Measurements from ENCODE around the gene OR1C1.
"Not testable (repeated sequence)": the region's sequence is repeated elsewhere in the genome, so short reads cannot be mapped to it uniquely, and the experiment has no call there.

OR1C1 gene, protein sequence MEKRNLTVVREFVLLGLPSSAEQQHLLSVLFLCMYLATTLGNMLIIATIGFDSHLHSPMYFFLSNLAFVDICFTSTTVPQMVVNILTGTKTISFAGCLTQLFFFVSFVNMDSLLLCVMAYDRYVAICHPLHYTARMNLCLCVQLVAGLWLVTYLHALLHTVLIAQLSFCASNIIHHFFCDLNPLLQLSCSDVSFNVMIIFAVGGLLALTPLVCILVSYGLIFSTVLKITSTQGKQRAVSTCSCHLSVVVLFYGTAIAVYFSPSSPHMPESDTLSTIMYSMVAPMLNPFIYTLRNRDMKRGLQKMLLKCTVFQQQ

DNA sequence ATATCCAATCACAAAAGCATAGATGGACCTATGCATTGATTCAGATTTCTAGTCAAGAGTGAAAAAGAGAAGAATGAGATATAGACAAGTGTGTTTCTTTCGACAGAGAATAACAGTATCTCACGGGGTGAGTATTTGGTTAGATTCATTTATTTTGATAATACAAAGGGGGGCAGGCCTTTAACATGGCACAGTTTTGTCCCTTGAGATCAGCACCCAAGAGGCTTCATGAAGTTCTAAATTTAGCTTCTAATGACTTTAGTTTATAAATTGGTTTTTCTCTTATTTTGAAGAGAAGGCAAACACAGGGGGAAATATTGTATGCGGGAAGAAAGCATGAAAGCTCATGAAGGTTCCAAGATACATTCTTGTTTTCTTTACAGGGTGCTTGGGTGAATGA lies at the start of gene OR1C1:
OR1C1 (minus strand) TSS at position 101 of the 400 bp plus-strand sequence. CDS start 2,150 bp downstream, outside the sequence.
- DNase-seq = no peak

DNA sequence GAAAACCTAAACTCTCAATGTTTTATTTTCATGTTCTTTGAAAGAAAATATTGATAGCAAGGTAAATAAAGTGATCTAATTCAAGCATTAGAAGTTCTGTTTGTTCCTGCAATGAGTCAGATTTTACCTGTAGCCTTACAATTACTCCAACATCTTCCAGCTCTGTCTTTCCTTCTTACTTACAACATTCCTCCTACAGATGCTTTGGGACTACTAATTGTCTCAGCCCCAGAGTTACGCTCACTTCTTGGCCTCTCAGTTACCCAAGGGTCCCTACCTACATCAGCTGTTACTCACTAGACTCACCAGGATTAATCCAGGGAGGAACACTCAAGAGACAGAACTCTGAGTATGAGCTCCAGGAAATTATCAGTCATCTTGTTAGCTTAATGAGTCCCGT lies 37.2 kb upstream of the OR1C1 start:
- no peak for DNase-seq

DNA sequence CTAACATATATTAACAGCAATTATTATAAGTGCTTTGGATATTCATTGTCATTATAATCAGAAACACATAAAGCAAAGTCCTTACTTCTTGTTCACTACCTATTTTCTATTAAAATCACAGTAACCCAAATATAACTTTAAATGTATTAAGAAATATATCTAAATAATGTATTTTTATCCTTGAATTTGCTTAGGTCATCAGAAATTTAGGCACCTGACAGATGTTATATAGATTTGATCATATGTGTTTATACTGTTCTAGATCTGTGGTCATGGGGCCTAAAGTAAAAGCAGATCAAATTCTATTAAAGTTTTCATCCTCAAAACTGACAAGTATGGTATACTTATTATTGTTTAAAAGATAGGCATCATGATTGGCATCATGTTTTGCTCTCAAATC lies 9.2 kb upstream of the OR1C1 start:
- no peak for DNase-seq

DNA sequence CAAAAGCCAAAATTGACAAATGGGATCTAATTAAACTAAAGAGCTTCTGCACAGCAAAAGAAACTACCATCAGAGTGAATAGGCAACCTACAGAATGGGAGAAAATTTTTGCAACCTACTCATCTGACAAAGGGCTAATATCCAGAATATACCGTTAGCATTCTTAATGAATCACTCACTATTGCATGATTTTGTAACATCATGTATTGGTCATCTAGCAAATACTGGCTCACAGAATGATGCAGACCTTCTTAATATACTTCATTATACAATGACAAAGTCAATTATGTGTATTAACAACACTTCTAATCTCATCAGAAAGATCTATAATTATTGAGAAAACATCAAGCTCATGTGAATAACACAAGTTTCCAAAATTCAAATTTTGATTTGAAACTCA lies 6.0 kb downstream of the OR1C1 start:
- DNase-seq = not testable (repeated sequence)

DNA sequence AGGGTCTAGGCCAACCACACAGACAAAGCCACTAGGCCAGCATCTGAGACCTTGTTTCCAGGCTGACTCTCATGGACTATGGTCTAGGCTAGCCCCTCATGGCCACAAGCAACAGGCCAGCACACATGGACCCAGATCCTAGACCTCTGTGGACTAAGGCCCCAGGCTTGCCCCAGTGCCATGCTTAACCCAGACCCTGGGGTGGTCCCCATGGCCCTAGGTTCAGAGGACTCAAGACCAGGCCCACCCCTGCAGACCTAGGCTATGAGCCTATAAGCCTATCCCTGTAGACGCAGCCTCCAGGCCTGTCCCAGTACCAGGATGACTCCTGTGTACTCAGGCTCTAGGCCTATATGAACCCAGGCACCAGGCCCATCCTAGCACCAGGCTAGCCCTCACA lies 10.5 kb downstream of the OR1C1 start:
- no peak for DNase-seq

DNA sequence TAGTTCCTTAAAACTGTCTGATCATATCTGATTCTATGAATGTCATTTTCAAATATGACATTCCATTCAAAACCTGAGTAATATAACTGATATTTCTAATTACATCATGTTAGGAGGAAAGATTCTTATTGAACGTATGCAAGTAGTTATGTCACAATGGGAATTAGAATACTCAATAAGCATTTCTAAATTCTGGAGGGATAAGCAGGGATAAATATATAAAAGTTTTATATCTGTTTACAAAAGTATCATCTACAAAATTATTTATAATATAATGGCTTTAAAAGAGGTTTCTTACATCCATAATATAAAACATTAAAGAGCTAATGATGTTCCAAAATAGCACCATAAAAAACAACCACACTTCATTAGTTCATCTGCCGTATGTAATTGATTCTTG lies 12.3 kb downstream of the OR1C1 start, which contains the start of gene OR14A2:
OR14A2 (minus strand) TSS at position 101 of the 400 bp plus-strand sequence.
- DNase-seq = no peak

DNA sequence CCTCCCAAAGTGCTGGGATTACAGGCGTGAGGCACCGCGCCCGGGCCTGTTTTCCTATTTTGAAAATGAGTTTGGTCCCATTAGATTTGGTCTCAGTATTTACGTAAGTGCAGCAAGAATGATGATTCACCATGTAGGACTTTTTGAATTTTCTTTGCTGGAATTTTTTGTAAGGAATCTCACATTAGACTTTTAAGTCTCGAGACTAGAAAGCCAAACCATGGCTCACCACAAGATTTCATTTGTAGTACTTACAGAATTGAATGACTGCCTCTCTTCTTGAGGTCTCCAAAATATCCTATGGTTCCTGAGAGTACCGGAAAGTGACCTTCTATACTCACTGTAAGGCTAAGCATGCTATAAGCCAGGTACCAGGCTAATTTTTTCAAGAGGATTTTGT lies 12.7 kb downstream of the OR1C1 start:
- no peak for DNase-seq

DNA sequence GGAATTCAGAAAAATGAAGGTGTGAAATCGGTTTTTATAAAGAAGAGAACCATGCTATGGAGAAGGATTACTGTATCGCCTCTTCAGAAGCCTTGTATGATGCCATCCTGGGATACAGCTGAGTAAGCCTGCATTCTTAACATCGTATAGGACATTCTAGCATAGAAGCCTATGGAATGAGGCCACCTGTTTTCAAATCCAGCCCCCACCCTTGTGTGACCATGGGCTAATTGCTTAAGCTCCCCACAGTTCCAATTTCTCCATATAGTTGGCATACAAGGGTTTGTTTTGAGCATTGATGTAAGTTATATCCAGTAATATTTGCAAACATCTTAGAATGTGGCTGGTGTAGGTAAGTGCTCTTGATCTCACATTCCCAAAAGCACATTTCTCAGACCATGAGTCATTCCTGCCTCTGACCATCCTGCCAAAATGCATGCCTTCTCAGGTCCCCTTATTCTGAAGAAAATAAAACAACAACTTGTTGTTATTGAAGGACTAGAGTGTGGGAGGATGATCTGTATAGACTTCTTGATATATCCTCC lies 13.9 kb downstream of the OR1C1 start:
- DNase-seq = no peak

DNA sequence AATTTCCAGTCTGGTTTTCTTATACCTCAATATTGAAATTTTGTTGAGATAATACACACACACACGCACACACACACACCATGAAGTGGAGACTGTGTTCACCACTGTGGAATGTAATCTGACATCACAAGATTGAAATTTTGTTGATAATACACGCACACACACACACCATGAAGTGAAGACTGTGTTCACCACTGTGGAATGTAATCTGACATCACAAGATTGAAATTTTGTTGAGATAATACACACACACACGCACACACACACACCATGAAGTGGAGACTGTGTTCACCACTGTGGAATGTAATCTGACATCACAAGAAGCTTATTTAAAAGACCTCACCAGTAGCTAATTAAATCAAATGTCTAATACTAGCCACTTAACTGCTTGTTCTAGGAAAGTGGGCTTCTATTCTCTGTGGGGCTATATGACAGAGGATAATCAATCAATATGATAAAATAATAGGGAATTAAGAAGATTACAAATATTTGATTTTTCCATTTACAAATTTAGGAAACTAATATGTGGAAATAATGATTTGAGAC lies 18.1 kb downstream of the OR1C1 start:
- DNase-seq = not testable (repeated sequence)

DNA sequence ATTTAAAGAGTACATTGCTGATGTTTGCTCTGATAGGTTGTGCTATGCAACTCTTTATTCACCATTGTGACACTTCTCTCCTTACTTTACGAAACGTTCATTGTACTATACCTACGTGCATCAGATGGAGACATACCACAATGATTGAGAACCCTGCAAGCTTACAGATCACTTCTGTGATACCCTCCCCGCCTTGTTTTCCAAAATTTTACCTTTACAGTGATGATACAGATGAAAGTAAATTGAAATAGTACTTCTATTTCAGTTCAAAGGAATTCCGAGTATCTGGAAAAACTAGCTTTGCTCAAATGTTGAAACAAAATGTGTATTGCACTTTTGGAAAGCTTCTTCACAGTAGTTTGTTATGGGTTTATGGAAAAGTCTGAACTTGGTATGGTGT lies 18.6 kb downstream of the OR1C1 start:
- no peak for DNase-seq

DNA sequence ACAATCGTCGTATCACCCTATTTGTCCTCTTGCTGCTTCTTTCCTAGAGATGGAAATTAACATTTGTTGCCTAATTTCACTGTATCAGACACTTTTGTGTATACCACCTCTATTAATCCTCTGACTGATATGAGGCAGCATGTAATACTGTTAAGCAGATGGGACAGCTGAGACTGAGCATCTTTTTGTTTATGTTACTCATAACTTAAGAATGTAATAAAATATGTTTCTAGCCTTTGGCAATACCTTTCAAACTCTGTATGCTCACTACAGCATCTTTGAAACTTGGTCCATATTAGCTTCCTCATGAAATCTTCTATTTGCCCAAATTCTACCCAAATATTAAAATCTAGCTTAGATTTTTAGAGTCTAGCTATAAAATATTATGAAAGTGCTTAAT lies 19.6 kb downstream of the OR1C1 start:
- no peak for DNase-seq

DNA sequence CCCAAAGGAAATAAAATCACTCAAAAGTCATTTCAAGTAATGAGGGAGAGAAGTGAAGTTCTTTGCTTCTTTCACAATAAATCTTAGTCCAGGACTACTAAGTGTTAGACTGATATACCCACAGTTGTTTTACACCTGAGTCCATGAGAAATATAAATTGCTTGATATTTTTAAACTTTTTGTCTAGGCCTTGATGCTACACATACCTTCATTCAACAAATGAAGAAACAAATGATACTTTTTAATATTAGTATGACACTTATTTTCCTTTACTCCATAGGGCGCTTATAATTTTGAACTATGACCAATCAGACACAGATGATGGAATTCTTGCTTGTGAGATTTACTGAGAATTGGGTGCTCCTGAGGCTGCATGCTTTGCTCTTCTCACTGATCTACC lies 22.0 kb downstream of the OR1C1 start, which contains the start of gene OR14K1:
OR14K1 (plus strand) TSS at position 301 of the 400 bp plus-strand sequence; CDS start at position 301, 0 bp downstream.
- no peak for DNase-seq

DNA sequence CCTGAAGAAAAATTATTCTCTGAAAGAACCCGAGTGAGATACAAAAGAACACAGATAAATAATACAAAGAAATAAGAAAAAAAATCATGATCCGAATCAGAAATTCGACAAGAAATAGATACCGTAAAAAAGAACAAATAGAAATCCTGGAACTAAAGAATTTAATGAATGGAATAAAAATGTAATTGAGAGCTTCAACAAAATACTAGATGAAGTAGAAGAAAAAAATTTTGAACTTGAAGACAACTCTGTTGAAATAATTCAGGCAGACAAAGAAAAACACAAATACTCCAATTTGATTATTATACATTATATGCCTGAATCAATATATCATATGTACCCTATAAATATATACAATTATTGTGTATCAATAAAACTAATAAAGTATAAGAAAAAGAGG lies 39.1 kb downstream of the OR1C1 start:
- no peak for DNase-seq

DNA sequence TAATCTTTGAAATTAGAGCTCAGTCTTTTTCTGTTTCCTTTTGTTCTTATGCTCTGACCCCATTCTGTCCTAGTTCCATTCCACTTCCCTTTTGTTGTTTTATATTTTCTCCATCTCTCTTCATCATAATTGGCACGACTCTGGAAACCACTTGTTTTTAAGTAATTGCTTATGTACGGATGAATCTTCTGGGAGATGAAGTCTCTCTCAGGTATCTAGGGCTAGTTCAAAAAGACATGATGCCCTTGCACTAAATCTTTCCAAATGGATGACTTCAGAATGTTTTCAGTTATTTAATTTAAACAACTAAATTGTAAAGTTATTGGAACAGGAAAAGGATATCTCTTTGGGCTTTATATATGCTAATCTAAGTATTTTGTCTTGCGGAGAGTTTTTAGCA lies 43.8 kb downstream of the OR1C1 start, which contains the start of gene OR6F1:
OR6F1 (minus strand) TSS at position 101 of the 400 bp plus-strand sequence. CDS start 3,891 bp downstream, outside the sequence.
- DNase-seq = no peak

DNA sequence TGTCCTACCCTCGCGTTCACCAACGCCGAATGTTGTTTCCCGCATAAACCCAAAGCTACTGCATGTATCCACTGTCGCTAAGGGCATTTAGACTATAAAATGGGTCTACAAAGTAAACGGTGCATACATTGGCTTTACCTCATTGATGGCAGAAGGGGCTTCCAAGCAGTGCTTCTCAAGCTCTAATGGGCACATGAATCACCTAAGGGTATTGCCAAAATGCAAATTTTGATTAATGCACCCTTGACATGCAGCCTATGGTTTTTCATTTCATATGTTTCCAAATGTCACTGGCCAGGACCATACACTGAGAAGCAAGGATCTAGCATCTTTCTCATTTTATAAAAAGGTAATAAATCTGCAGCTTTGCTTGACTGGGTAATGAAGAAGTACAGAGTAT lies 46.6 kb downstream of the OR1C1 start:
- no peak for DNase-seq

DNA sequence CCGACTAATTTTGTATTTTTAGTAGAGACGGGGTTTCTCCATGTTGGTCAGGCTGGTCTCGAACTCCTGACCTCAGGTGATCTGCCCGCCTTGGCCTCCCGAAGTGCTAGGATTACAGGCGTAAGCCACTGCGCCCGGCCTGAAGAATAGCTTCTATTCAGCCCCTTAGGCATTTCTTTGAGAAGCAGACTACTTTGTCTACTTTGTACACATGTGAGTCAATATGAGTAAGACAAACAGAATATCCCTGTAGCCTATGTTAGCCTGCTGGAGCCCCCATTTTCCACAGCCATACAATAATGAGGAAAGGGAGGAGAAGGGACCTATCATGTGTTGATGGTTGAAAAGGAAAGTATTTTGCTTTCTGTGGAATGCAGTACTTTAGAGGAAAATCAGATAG lies 49.7 kb downstream of the OR1C1 start:
- DNase-seq = not testable (repeated sequence)

Data from CD4-positive, alpha-beta T cell treated with Interleukin-12 subunit alpha and Interleukin-12 subunit beta, for 1 hour (primary cell).